Measurements from ENCODE around the gene CD300LG.

The CD300LG gene

GRCh38 chr17:43814714-43815113 is 32.3 kb upstream of the CD300LG start:
- TF ChIP-seq CTCF (IDR thresholded peaks at IDR 0.05): no peak
- no peak for TF ChIP-seq ZFX (IDR thresholded peaks at IDR 0.05; ENCODE audit: borderline replicate concordance)
- H3K27ac ChIP-seq: no peak overlapping the region

- TF ChIP-seq CTCF (IDR thresholded peaks at IDR 0.05) (no peak), ZFX (IDR thresholded peaks at IDR 0.05; ENCODE audit: borderline replicate concordance) (no peak)
- no peak overlapping the region for H3K27ac ChIP-seq
Measured at GRCh38 chr17:43816336-43817320, 30.3 kb upstream of the CD300LG start.

DNA sequence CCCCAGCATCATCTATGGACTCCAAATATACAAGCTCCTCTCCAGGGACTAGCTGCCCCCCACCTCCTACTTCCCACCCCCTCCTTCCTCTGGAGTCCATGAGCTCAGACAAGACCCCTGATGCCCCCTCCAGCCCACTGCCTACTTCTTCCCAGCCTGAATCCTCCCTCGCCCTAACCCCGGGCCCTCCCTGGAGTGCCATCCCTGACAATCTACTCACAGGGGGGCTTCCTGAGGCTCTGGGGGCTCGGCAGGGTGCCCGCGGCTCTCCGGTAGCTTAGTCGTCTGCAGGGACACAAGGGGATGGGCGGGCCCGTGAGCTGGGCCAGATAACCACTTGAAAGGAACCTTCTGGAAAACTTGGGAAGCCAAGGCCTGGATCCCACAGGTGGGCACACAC is 29.1 kb upstream of the CD300LG start:
- no peak for TF ChIP-seq ZFX (IDR thresholded peaks at IDR 0.05; ENCODE audit: borderline replicate concordance)
- TF ChIP-seq CTCF (IDR thresholded peaks at IDR 0.05): no peak

GRCh38 chr17:43818966-43819365 is 28.0 kb upstream of the CD300LG start:
- H3K27ac ChIP-seq: no peak overlapping the region
- TF ChIP-seq CTCF (IDR thresholded peaks at IDR 0.05) (no peak), ZFX (IDR thresholded peaks at IDR 0.05; ENCODE audit: borderline replicate concordance) (no peak)

More for the DNA sequence above, 29.1 kb upstream of the CD300LG start:
- H3K27ac ChIP-seq: no peak overlapping the region

DNA sequence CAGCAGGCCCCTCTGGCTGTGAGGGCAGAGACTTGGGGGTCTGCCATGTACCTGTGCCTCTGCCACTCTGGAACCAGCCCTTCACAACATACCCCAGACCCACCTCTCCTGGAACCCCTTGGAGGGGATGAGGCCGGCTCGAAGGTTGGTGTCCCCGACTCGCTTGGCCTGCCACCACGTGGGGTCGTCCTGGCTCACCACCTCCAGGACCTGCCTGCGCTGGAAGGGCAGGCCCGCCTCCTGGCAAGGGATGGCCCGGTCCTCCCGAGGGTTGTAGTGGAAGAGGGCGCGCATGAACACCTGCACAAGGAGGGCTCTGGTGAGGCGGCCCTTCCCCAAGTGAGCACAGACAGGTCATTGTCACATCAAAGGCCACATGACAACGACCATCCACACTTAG is 26.2 kb upstream of the CD300LG start:
- TF ChIP-seq ZFX (IDR thresholded peaks at IDR 0.05; ENCODE audit: borderline replicate concordance): no peak
- TF ChIP-seq CTCF (IDR thresholded peaks at IDR 0.05): no peak
- H3K27ac ChIP-seq: no peak overlapping the region

DNA sequence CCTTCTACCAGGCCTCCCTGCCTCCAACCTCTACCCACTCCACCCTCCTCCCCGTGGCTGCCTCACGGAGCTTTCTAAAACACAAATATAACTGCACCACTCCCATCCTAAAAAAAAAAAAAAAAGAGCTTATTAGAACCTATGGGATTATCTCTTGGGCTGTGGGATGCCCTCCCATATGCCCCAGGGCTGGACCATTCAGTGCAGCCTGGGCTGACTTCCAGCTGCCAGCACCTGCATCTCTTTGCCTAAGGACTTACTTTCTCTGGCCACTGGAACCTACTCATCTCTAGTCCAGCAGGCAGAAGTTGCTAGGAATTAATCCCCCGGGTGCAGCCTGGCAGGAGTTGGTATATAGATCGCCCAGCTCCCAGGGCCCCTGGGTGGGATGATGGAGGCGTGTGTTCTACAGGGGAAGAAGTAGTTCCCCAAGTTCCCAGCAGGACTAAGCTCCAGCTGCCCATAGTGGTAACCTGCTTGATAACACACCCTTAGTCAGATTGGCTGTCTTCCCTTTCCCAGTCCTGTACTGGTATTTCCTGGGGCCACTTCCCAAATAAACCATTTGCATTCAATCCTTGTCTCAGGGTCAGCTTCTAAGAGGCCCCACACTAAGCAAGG is 24.3 kb upstream of the CD300LG start:
- peak overlapping the region; percentile 86 for H3K27ac ChIP-seq
- TF ChIP-seq CTCF (IDR thresholded peaks at IDR 0.05): no peak

All from 22Rv1 (cell line).